Lung (tissue), 12 donors: ENCODE data around the gene GSTK1. TPM values are rescaled to one million over a fixed set of nuclear protein-coding genes. Genes with fewer than 3 reads are reported as not detected.

Experiments
- ATAC-seq: fragments of 200-7000 bp; cut with Tn5 transposase; one replicate; pipeline ENCODE4 v1.9.1; 2020; ENCODE audit warnings: moderate number of reproducible peaks; ENCODE audit not compliant: insufficient read depth, low FRiP score
- DNase-seq, 3 donors: peaks; one replicate each; pipeline ENCODE4 v3.0.0-alpha.2; 2013 to 2017
- H3K27ac ChIP-seq, 2 donors: one replicate each; pipeline ENCODE4 v1.5.1; 2013; ENCODE audit warnings: mild to moderate bottlenecking in 2 of 2, moderate library complexity in 2 of 2, control low read depth in 1 of 2, inconsistent platforms in 1 of 2, low read depth in 1 of 2, low read length in 1 of 2
- H3K27me3 ChIP-seq, 3 donors: one replicate each; pipeline ENCODE4 v1.5.1; 2013; ENCODE audit warnings: low read length in 2 of 3; ENCODE audit not compliant: control insufficient read depth in 3 of 3, insufficient read depth in 3 of 3
- H3K36me3 ChIP-seq, 4 donors: one replicate each; pipeline ENCODE4 v1.5.1; 2013; ENCODE audit warnings: low read length in 4 of 4, mild to moderate bottlenecking in 1 of 4, moderate library complexity in 1 of 4; ENCODE audit not compliant: control insufficient read depth in 4 of 4, insufficient read depth in 4 of 4
- H3K4me1 ChIP-seq, 5 donors: one replicate each; pipeline ENCODE4 v1.5.1; 2013; ENCODE audit warnings: low read length in 5 of 5, mild to moderate bottlenecking in 2 of 5, moderate library complexity in 1 of 5; ENCODE audit not compliant: control insufficient read depth in 5 of 5, insufficient read depth in 5 of 5
- H3K4me3 ChIP-seq: one replicate; pipeline ENCODE4 v1.5.1; 2013; ENCODE audit warnings: mild to moderate bottlenecking, control low read depth, moderate library complexity
- H3K9ac ChIP-seq, 2 donors: one replicate each; pipeline ENCODE4 v1.5.1; 2013; ENCODE audit warnings: low read length in 2 of 2, control low read depth in 1 of 2; ENCODE audit not compliant: insufficient read depth in 1 of 2
- H3K9me3 ChIP-seq, 4 donors: one replicate each; pipeline ENCODE4 v1.5.1; 2013; ENCODE audit warnings: low read length in 3 of 4, mild to moderate bottlenecking in 1 of 4, moderate library complexity in 1 of 4; ENCODE audit not compliant: control insufficient read depth in 4 of 4, insufficient read depth in 3 of 4
- CTCF ChIP-seq: IDR thresholded peaks from 2 replicates; pipeline ENCODE4 v1.5.1; 2012; ENCODE audit warnings: mild to moderate bottlenecking; ENCODE audit errors: control extremely low read depth, extremely low read depth
- WGBS, 2 donors: extraction: QIAGEN DNeasy Blood & Tissue Kit; methylation state at CpG; one replicate each; pipeline ENCODE4 v1.1.7; 2013; 5-methylcytosine and 5-hydroxymethylcytosine counted together
- polyA plus RNA-seq, 2 donors: library from polyadenylated mRNA; stranded (reverse); fragments of 200-250 nt; gene quantifications; one replicate each; pipeline ENCODE4 v1.2.1, GENCODE V29; 2013
- total RNA-seq, 2 donors: library from RNA; depleted of rRNA in 1 of 2; stranded (reverse); fragments of >200 nt in 1 of 2; gene quantifications; one replicate each; pipeline ENCODE4 v1.2.1, GENCODE V29; 2014 to 2021
- donor health status: control.
- donor health status: control.
- donor health status: Bipolar disorder and iron deficiency.
- donor health status: healthy.
- donor health status: DM: yes; HTN: yes; CAD: no.

GSTK1 gene
- total and polyA plus RNA-seq, 4 donors: 110 to 130 (median 119) TPM

GRCh38 chr7:143272871-143273270 lies 9.6 kb downstream of the GSTK1 start:
- TF ChIP-seq CTCF: no peak
- H3K36me3 ChIP-seq: peaks cover 7 to 14% (median 10%) of the 10 kb centered on the region in 4 donors
- WGBS, 2 donors: 92 to 95% methylated on average over 2 of the region's 2 CpGs
- H3K4me3 ChIP-seq: no peak overlapping the region
- DNase-seq (no peak), ATAC-seq (no peak)
- H3K27me3 ChIP-seq: no peaks in the 10 kb centered on the region
- peaks cover 0 to under 1% (median 0%) of the 10 kb centered on the region in 4 donors for H3K9me3 ChIP-seq
- no peaks in the 10 kb centered on the region for H3K4me1 ChIP-seq
- H3K9ac ChIP-seq: no peak overlapping the region
- no peak overlapping the region for H3K27ac ChIP-seq

- WGBS, 2 donors: 42 to 53% methylated on average over 8 of the region's 8 CpGs
- Histone ChIP-seq H3K9ac (peak overlapping the region; percentile 37 to 71), H3K9me3 (no peaks in the 10 kb centered on the region), H3K4me3 (no peak overlapping the region), H3K4me1 (peaks cover 0 to 15% (median 7%) of the 10 kb centered on the region in 5 donors), H3K27ac (peak overlapping the region in 1 of 2 donors; percentile 41), H3K36me3 (no peaks in the 10 kb centered on the region), H3K27me3 (no peaks in the 10 kb centered on the region)
- TF ChIP-seq CTCF: no peak
- ATAC-seq (peak; percentile 53), DNase-seq (peak; percentile 43 to 93 (median 91))
These were observed 16.2 kb downstream of the GSTK1 start for GRCh38 chr7:143279186-143280098.

GRCh38 chr7:143280160-143280559 lies 16.9 kb downstream of the GSTK1 start:
- Histone ChIP-seq H3K27me3 (no peaks in the 10 kb centered on the region), H3K4me1 (peaks cover 0 to 15% (median 7%) of the 10 kb centered on the region in 5 donors), H3K9me3 (no peaks in the 10 kb centered on the region), H3K36me3 (no peaks in the 10 kb centered on the region), H3K27ac (no peak overlapping the region), H3K9ac (no peak overlapping the region), H3K4me3 (no peak overlapping the region)
- WGBS, 2 donors: 60 to 85% methylated on average over 1 of the region's 1 CpG
- ATAC-seq (no peak), DNase-seq (no peak)
- TF ChIP-seq CTCF: no peak
